GM21723 (cell line): ENCODE data around the gene CHCHD4.

Experiments
- ATAC-seq: cut with Tn5 transposase; IDR thresholded peaks from one replicate; pipeline ENCODE4 v1.9.1; 2021; ENCODE audit warnings: mild to moderate bottlenecking, moderate library complexity; ENCODE audit not compliant: unreplicated experiment

CHCHD4 gene

DNA sequence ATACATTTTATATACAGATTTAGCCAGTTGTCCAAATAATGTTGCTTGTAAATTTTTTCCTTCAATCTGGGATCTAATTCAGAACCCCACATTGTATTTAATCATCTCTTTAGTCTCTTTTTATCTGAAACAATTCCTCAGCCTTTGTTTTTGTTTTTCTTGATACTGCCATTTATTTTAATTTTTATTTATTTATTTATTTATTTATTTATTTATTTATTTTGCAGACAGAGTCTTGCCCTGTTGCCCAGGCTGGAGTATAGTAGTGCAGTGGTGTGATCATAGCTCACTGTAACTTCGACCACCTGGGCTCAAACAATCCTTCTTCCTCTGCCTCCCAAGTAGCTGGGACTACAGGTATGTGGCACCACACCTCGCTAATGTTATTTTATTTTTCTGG is 61.5 kb downstream of the CHCHD4 start:
- no peak for ATAC-seq
